GM18907 (cell line): ENCODE data around the gene FPGS.
A peak's percentile ranks its signal among the peaks of the same experiment; 100 is the strongest.
"Not testable (repeated sequence)": the region's sequence is repeated elsewhere in the genome, so short reads cannot be mapped to it uniquely, and the experiment has no call there.

Source experiments
- ATAC-seq: cut with Tn5 transposase; IDR thresholded peaks from one replicate; pipeline ENCODE4 v1.9.1; 2021; ENCODE audit warnings: mild to moderate bottlenecking, moderate library complexity; ENCODE audit not compliant: unreplicated experiment

Gene FPGS

DNA sequence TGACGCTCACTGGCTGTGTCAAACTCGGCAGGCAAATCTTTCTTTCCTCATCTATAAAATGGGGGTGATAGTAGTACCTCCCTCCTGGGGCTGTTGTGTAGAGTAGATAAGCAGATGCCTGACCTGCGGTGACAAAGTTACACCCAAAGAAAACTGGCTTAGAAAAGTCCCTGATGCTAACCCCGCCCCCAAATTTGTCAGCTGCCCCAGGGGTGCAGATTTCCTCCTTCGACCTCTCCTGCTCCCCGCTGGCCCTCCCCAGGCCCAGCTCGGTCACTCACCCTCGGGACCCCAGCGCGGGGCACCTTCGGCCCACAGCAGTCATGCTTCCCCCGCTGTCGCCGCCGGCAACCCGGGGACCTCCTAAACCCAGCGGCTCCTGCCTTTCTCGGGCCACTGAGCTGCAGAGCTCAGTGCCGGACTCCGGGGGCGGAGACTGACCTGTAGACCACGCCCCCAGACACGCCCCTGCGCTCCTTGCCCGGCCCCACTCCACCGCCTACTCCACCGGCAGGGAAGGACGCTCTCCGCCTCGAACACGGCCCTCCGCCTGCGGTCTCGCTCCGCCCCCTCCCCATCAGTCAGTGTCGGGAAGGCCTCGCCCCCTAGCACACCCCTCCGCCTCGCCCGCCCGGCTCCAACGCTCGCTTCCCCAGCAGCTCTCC is 31.6 kb upstream of the FPGS start:
- ATAC-seq = peak; percentile 83

- ATAC-seq = no peak
Observed at GRCh38 chr9:127771570-127772189, 31.0 kb upstream of the FPGS start.

DNA sequence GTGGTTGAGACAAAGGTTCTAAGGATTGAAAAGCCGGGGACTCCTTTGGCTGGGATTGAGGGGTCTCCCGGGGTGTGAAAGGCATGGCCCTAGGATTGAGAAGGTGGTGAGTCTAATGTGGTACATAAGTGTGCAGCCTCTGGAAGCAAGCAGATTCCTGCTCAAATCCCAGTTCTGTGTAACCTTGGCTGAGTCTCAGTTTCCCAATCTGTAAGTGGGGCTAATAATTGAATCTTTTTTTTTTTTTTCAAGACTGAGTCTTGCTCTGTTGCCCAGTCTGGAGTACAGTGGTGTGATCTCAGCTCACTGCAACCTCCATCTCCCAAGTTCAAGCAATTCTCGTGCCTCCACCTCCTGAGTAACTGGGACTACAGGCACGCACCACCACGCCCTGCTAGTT is 30.1 kb upstream of the FPGS start:
- no peak for ATAC-seq

DNA sequence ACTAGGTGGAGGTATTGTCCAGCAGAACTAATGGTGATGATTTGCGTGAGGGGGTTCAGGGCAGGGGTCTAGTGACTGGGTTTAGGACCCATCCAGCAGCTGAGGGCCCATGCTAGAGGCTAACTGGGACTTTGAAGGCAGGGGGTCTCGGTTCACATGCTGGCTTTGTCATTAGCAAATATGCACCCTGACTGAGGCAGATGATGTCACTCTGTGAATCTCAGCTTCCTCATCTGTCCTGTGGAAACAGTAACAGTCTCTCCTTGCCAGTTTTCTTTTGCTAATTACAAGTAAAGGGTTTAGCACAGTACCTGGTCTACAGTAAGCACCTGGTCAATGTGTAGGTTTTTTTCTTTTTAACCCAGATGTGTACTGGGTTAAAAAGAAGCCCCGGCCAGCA is 29.4 kb upstream of the FPGS start:
- ATAC-seq = no peak

DNA sequence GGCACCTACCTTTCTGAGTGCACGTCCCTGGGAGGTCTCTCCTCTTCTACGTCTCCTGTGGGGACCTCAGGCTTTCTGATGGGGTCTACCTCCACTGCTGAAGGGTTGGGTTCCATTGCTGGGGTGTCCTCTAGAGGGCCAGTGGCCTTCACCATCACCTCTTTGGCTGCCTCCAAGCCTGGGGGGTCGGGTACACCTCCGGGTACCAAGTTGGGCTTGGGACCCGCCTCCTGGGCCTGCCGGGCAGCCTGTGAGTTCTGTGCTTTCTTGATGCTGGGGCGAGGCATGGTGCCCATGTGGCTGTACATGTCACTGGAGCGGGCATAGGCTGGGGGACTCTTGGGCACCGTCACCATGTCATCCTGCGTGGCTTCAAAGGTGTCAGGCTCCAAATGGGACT is 28.7 kb upstream of the FPGS start:
- ATAC-seq = no peak

GRCh38 chr9:127776195-127776923 is 26.3 kb upstream of the FPGS start:
- peak; percentile 34 for ATAC-seq

DNA sequence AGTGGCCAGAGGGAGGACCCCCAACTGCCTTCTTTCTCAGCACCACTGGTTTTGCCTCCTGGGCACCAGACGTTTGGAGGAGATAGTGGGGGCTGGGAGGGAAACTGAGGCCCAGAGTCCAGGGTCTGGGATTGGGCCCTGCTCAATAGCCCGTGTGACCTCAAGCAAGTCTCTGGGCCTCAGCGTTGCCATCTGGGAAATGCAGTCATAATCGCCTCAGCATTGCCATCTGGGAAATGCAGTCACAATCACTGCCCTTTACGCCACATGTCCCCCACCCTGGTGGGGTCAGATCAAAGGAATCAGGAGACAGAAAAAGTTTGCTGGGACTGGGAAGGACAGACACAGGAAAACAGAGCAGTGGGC is 25.8 kb upstream of the FPGS start:
- no peak for ATAC-seq

DNA sequence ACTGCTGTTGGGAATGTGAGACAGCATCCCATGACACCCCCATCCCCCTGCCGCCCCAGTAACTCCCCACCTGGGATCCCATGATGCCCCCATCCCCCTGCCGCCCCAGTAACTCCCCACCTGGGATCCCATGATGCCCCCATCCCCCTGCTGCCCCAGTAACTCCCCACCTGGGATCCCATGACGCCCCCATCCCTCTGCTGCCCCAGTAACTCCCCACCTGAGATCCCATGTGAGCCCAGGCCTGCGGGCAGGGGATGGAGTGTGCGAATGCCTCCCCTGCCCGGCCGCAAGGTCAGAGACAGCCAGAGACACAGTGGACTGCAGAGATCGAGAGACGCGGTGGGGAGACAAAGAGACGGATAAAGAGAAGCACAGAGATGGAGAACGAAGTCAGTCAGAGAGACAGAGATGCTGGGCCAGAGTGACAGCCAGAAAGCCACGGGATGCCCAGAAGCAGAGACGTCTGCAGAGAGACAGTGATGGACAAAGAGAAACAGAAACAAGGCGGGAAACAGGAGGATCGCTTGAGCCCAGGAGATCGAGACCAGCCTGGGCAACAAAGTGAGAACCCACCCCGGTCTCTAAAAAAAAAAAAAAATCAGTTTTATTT is 25.2 kb upstream of the FPGS start:
- no peak for ATAC-seq

GRCh38 chr9:127778280-127779135 is 24.2 kb upstream of the FPGS start, which contains the start of gene SH2D3C:
SH2D3C (minus strand) TSS chr9:127778666; CDS start chr9:127778627, 39 bp downstream.
- peak; percentile 36 for ATAC-seq

GRCh38 chr9:127779136-127779981 is 23.3 kb upstream of the FPGS start:
- peak; percentile 43 for ATAC-seq

DNA sequence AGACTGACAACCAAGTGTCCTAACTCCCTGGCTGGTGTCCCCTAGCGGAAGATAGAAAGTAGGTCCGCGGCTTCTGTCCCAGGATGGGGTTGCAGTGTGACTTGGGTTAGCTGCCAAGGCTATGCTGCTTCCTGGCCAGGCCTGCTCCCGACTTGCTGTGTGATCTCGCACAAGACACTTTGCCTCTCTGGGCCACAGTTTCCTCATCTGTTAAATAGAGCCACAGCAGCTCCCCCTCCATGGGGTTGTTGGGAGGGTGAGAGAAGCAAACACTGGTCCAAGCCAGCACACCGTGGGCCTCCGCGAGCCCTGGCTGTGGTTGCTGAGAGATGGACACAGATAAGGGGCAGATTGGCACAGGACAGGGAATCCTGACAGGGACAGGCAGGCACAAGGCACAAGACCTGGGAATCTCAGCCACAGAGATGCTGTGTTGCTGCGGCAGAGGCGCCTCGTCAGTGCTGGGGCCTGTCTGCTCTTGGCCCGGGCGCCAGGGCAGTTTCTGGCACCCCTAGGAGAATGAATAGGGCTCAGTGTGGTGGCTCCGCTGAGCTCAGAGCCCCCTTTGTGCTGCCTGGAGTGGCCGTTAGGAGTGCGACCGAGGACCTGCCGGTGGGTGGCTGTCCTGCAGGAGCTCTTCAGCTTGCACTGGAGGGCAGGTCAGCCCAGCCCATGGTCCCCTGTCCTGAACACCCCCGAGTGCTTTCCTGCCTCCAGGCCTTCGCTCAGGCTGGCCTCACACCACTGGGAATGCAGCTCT is 22.4 kb upstream of the FPGS start:
- no peak for ATAC-seq

DNA sequence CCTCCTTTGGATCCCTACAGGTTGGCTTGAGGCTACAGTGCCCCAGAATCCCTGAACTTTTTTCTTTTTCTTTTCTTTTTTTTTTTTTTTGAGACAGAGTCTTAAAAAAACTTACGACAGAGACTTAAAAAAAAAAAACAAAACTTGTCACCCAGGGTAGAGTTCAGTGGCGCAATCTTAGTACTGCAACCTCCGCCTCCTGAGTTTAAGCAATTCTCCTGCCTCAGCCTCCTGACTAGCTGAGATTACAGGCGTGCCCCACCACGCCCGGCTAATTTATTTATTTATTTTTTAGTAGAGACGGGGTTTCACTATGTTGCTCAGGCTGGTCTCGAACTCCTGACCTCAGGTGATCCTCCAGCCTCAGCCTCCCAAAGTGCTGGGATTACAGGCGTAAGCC is 21.8 kb upstream of the FPGS start:
- ATAC-seq = not testable (repeated sequence)

DNA sequence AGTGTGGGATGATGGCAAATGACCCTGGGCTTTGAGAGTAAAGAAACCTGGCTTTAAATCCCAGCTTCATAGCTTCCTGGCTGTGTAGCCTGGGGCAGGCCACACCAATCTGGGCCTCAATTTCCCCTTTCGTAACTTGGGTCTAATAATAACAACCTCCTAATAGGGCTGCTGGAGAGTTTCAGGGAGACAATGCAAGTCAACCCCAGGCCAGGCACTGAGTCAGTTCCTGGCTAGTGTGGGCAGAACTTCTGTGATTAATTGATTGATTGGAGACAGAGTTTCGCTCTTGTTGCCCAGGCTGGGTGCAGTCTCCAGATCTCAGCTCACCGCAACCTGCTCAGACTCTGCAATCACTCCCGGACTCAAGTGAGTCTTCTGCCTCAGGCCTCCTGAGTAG is 20.9 kb upstream of the FPGS start:
- no peak for ATAC-seq

GRCh38 chr9:127783111-127784008 is 19.3 kb upstream of the FPGS start:
- no peak for ATAC-seq

GRCh38 chr9:127785023-127785932 is 17.4 kb upstream of the FPGS start:
- ATAC-seq = peak; percentile 46

- ATAC-seq = peak; percentile 73
Observed at GRCh38 chr9:127785933-127786772, 16.5 kb upstream of the FPGS start, which contains the start of gene CDK9. CDK9 (plus strand) TSS chr9:127786034; CDS start chr9:127786149, 115 bp downstream.
